ENCODE measurements around the gene ABCB9.
"Not testable (repeated sequence)": the region's sequence is repeated elsewhere in the genome, so short reads cannot be mapped to it uniquely, and the experiment has no call there.

ABCB9 gene

GRCh38 chr12:122965851-122966742 is at the start of gene ABCB9:
Gene ABCB9, minus strand, starts transcription at chr12:122966463. Its CDS starts 6,228 bp downstream, at chr12:122960235.
- peak; percentile 96 for DNase-seq (ENCODE audit: low spot score)

GRCh38 chr12:123014473-123014872 is 48.2 kb upstream of the ABCB9 start:
- not testable (repeated sequence) for DNase-seq (ENCODE audit: low spot score)

GRCh38 chr12:123013185-123014095 is 47.2 kb upstream of the ABCB9 start:
- DNase-seq (ENCODE audit: low spot score) = no peak

GRCh38 chr12:123011701-123012100 is 45.4 kb upstream of the ABCB9 start:
- DNase-seq (ENCODE audit: low spot score) = no peak

- no peak for DNase-seq (ENCODE audit: low spot score)
Measured at GRCh38 chr12:123010681-123011080, 44.4 kb upstream of the ABCB9 start.

- no peak for DNase-seq (ENCODE audit: low spot score)
Measured at GRCh38 chr12:123010110-123010509, 43.8 kb upstream of the ABCB9 start.

GRCh38 chr12:123006977-123007376 is 40.7 kb upstream of the ABCB9 start:
- no peak for DNase-seq (ENCODE audit: low spot score)

- no peak for DNase-seq (ENCODE audit: low spot score)
Measured at GRCh38 chr12:123005081-123005626, 38.9 kb upstream of the ABCB9 start.

GRCh38 chr12:123004287-123004686 is 38.0 kb upstream of the ABCB9 start:
- DNase-seq (ENCODE audit: low spot score) = no peak

- no peak for DNase-seq (ENCODE audit: low spot score)
Measured at GRCh38 chr12:123003257-123003656, 37.0 kb upstream of the ABCB9 start.

GRCh38 chr12:123001464-123001863 is 35.2 kb upstream of the ABCB9 start:
- no peak for DNase-seq (ENCODE audit: low spot score)

GRCh38 chr12:123000578-123000977 is 34.3 kb upstream of the ABCB9 start:
- DNase-seq (ENCODE audit: low spot score) = no peak

GRCh38 chr12:122999986-123000420 is 33.7 kb upstream of the ABCB9 start:
- no peak for DNase-seq (ENCODE audit: low spot score)

- DNase-seq (ENCODE audit: low spot score) = no peak
Measured at GRCh38 chr12:122999196-122999946, 33.1 kb upstream of the ABCB9 start.

GRCh38 chr12:122998316-122998715 is 32.1 kb upstream of the ABCB9 start:
- no peak for DNase-seq (ENCODE audit: low spot score)

- DNase-seq (ENCODE audit: low spot score) = no peak
Measured at GRCh38 chr12:122997343-122998250, 31.3 kb upstream of the ABCB9 start.

- DNase-seq (ENCODE audit: low spot score) = no peak
Measured at GRCh38 chr12:122996621-122997342, 30.5 kb upstream of the ABCB9 start.

GRCh38 chr12:122996188-122996601 is 29.9 kb upstream of the ABCB9 start:
- no peak for DNase-seq (ENCODE audit: low spot score)

- no peak for DNase-seq (ENCODE audit: low spot score)
Measured at GRCh38 chr12:122995503-122996187, 29.4 kb upstream of the ABCB9 start.
